Activated CD4-positive, alpha-beta T cell treated with anti-CD3 and anti-CD28 coated beads, Interleukin-2, amount 10 ng/mL, durations not matched to agents 24 days and 14 days (primary cell): Measurements from ENCODE around the gene ESYT1. TPM values are rescaled to one million over a fixed set of nuclear protein-coding genes. Genes with fewer than 3 reads are reported as not detected.
"Not testable (repeated sequence)": the region's sequence is repeated elsewhere in the genome, so short reads cannot be mapped to it uniquely, and the experiment has no call there.

ENCODE experiments used
- DNase-seq: peaks from one replicate; pipeline ENCODE4 v3.0.0; 2022
- H3K27ac Mint-ChIP-seq: one replicate; pipeline ENCODE4 v1.8.0; 2022; ENCODE audit warnings: mild to moderate bottlenecking, mixed read lengths
- H3K27me3 Mint-ChIP-seq: one replicate; pipeline ENCODE4 v1.8.0; 2022; ENCODE audit warnings: mixed read lengths
- H3K36me3 Mint-ChIP-seq: one replicate; pipeline ENCODE4 v1.8.0; 2022; ENCODE audit warnings: low read depth, mild to moderate bottlenecking, mixed read lengths
- H3K4me1 Mint-ChIP-seq: one replicate; pipeline ENCODE4 v1.8.0; 2021; ENCODE audit warnings: mixed read lengths
- H3K4me3 Mint-ChIP-seq: one replicate; pipeline ENCODE4 v1.8.0; 2022; ENCODE audit warnings: mild to moderate bottlenecking, moderate library complexity, mixed read lengths
- H3K9me3 Mint-ChIP-seq: one replicate; pipeline ENCODE4 v1.8.0; 2021; ENCODE audit warnings: mixed read lengths
- intact Hi-C: fragments of 100-400 bp; cut with micrococcal nuclease; formaldehyde crosslinking; loops from one replicate; pipeline ENCODE4 v1.15.1; 2023
- total RNA-seq: library from RNA; stranded (reverse); gene quantifications from 2 replicates; pipeline ENCODE4 v1.2.3, GENCODE V29; 2022

ESYT1 gene
- total RNA-seq, 1 donor from 2014 or later: 158 TPM

- H3K4me3 Mint-ChIP-seq: no peak overlapping the region
- intact Hi-C loops: no loop called here
- H3K36me3 Mint-ChIP-seq: peaks cover 81% of the 10 kb centered on the region
- no peak for DNase-seq
- peaks cover 22% of the 10 kb centered on the region for H3K4me1 Mint-ChIP-seq
- H3K27ac Mint-ChIP-seq: no peak overlapping the region
- no peaks in the 10 kb centered on the region for H3K9me3 Mint-ChIP-seq
- H3K27me3 Mint-ChIP-seq: no peaks in the 10 kb centered on the region
These were observed 17.5 kb upstream of the ESYT1 start for GRCh38 chr12:56110571-56110970.

- H3K27ac Mint-ChIP-seq: peak overlapping the region; percentile 29
- H3K27me3 Mint-ChIP-seq: peaks cover 3% of the 10 kb centered on the region
- peaks cover 25% of the 10 kb centered on the region for H3K4me1 Mint-ChIP-seq
- no peak for DNase-seq
- no peak overlapping the region for H3K4me3 Mint-ChIP-seq
- intact Hi-C loops: no loop called here
- peaks cover 68% of the 10 kb centered on the region for H3K36me3 Mint-ChIP-seq
- no peaks in the 10 kb centered on the region for H3K9me3 Mint-ChIP-seq
These were observed 14.0 kb upstream of the ESYT1 start for GRCh38 chr12:56114084-56114483.

- Mint-ChIP-seq H3K4me3 (peak overlapping the region; percentile 97), H3K9me3 (no peaks in the 10 kb centered on the region), H3K36me3 (peaks cover 58% of the 10 kb centered on the region), H3K4me1 (peaks cover 35% of the 10 kb centered on the region), H3K27me3 (peaks cover 3% of the 10 kb centered on the region), H3K27ac (peak overlapping the region; percentile 100)
- no peak for DNase-seq
- intact Hi-C loops: loop anchor here (5.0 kb wide), 2 partner anchors 288 to 522 kb away; partner anchors contain the start of gene DNAJC14
These were observed 12.7 kb upstream of the ESYT1 start for GRCh38 chr12:56115329-56115728.

- Mint-ChIP-seq H3K27ac (peak within 1 kb of the TSS; percentile 100), H3K36me3 (peaks cover 51% of the 10 kb centered on the region), H3K4me1 (peaks cover 35% of the 10 kb centered on the region), H3K27me3 (peaks cover 3% of the 10 kb centered on the region), H3K9me3 (no peaks in the 10 kb centered on the region), H3K4me3 (peak within 1 kb of the TSS; percentile 97)
- intact Hi-C loops: loop anchor here (1.0 to 5.0 kb wide), 6 partner anchors 12 to 521 kb away; partner anchors contain the start of genes DNAJC14 and PA2G4
- peak; percentile 99 for DNase-seq
These were observed 11.6 kb upstream of the ESYT1 start, which contains the start of gene RPL41 for GRCh38 chr12:56116267-56117081. TSS of gene RPL41 (plus strand) at chr12:56116633.

- Mint-ChIP-seq H3K27ac (peak overlapping the region; percentile 100), H3K4me1 (peaks cover 35% of the 10 kb centered on the region), H3K4me3 (peak overlapping the region; percentile 97), H3K36me3 (peaks cover 51% of the 10 kb centered on the region)
- H3K27me3 Mint-ChIP-seq, H3K9me3 Mint-ChIP-seq: not testable (repeated sequence)
- intact Hi-C loops: loop anchor here (5.0 kb wide), 2 partner anchors 290 to 520 kb away; partner anchors contain the start of gene DNAJC14
- peak; percentile 64 for DNase-seq
These were observed 10.9 kb upstream of the ESYT1 start for GRCh38 chr12:56117082-56117706.

- peaks cover 42% of the 10 kb centered on the region for H3K36me3 Mint-ChIP-seq
- H3K9me3 Mint-ChIP-seq: no peaks in the 10 kb centered on the region
- peak within 1 kb of the TSS; percentile 100 for H3K27ac Mint-ChIP-seq
- peaks cover 3% of the 10 kb centered on the region for H3K27me3 Mint-ChIP-seq
- DNase-seq: peak; percentile 99
- H3K4me1 Mint-ChIP-seq: peaks cover 35% of the 10 kb centered on the region
- peak within 1 kb of the TSS; percentile 97 for H3K4me3 Mint-ChIP-seq
- intact Hi-C loops: loop anchor here (1.0 to 5.0 kb wide), 12 partner anchors 8 to 570 kb away; partner anchors contain the start of genes ANKRD52, CS, DNAJC14 and MYL6
These were observed 10.0 kb upstream of the ESYT1 start, which contains the start of gene ZC3H10 for GRCh38 chr12:56117778-56118687. TSS of gene ZC3H10 (plus strand) at chr12:56118266. CDS start at chr12:56120563, 2,297 bp downstream.

GRCh38 chr12:56118688-56119357 is 9.2 kb upstream of the ESYT1 start:
- no peak for DNase-seq
- Mint-ChIP-seq H3K36me3 (peaks cover 35% of the 10 kb centered on the region), H3K4me3 (peak overlapping the region; percentile 97), H3K27me3 (peaks cover 3% of the 10 kb centered on the region), H3K9me3 (no peaks in the 10 kb centered on the region), H3K4me1 (peaks cover 36% of the 10 kb centered on the region), H3K27ac (peak overlapping the region; percentile 100)
- intact Hi-C loops: loop anchor here (1.0 to 5.0 kb wide), 14 partner anchors 7 to 569 kb away; partner anchors contain the start of genes ANKRD52, CS, DNAJC14 and MYL6

GRCh38 chr12:56119361-56119796 is 8.7 kb upstream of the ESYT1 start:
- Mint-ChIP-seq H3K4me1 (peaks cover 38% of the 10 kb centered on the region), H3K27me3 (peaks cover 3% of the 10 kb centered on the region), H3K4me3 (peak overlapping the region; percentile 97), H3K9me3 (no peaks in the 10 kb centered on the region), H3K27ac (peak overlapping the region; percentile 100), H3K36me3 (peaks cover 29% of the 10 kb centered on the region)
- intact Hi-C loops: loop anchor here (1.0 to 5.0 kb wide), 9 partner anchors 70 to 518 kb away; partner anchors contain the start of genes ANKRD52, CS, DNAJC14 and NABP2
- peak; percentile 89 for DNase-seq

GRCh38 chr12:56120158-56120846 is 7.8 kb upstream of the ESYT1 start:
- intact Hi-C loops: loop anchor here (10.0 kb wide), 1 partner anchor 1634 kb away; the partner anchor contains the start of genes CDK4 and MARCHF9
- DNase-seq: no peak
- Mint-ChIP-seq H3K4me1 (peaks cover 39% of the 10 kb centered on the region), H3K9me3 (no peaks in the 10 kb centered on the region), H3K36me3 (peaks cover 25% of the 10 kb centered on the region), H3K27ac (no peak overlapping the region), H3K4me3 (no peak overlapping the region), H3K27me3 (peaks cover 3% of the 10 kb centered on the region)

GRCh38 chr12:56121204-56121870 is 6.7 kb upstream of the ESYT1 start:
- intact Hi-C loops: loop anchor here (10.0 kb wide), 1 partner anchor 1633 kb away; the partner anchor contains the start of genes CDK4 and MARCHF9
- H3K27ac Mint-ChIP-seq: no peak overlapping the region
- H3K27me3 Mint-ChIP-seq: peaks cover 3% of the 10 kb centered on the region
- H3K9me3 Mint-ChIP-seq: no peaks in the 10 kb centered on the region
- no peak overlapping the region for H3K4me3 Mint-ChIP-seq
- peaks cover 42% of the 10 kb centered on the region for H3K4me1 Mint-ChIP-seq
- DNase-seq: no peak
- peaks cover 27% of the 10 kb centered on the region for H3K36me3 Mint-ChIP-seq

GRCh38 chr12:56122637-56123036 is 5.4 kb upstream of the ESYT1 start:
- Mint-ChIP-seq H3K27ac (no peak overlapping the region), H3K4me1 (peaks cover 54% of the 10 kb centered on the region)

More at GRCh38 chr12:56122637-56123036, 5.4 kb upstream of the ESYT1 start:
- H3K9me3 Mint-ChIP-seq: no peaks in the 10 kb centered on the region
- no peak for DNase-seq
- intact Hi-C loops: loop anchor here (10.0 kb wide), 1 partner anchor 1632 kb away; the partner anchor contains the start of genes CDK4 and MARCHF9
- peaks cover 15% of the 10 kb centered on the region for H3K36me3 Mint-ChIP-seq
- H3K4me3 Mint-ChIP-seq: no peak overlapping the region
- peaks cover 3% of the 10 kb centered on the region for H3K27me3 Mint-ChIP-seq
